Measurements from ENCODE around the gene ALLC. TPM values are rescaled to one million over a fixed set of nuclear protein-coding genes. Genes with fewer than 3 reads are reported as not detected.

Gene ALLC
- total and polyA plus RNA-seq, 10 of the 15 experiments (the other 5 are each of a cell fraction or from before 2014, with no cell fraction given): 0.05 TPM; not detected in 9

DNA sequence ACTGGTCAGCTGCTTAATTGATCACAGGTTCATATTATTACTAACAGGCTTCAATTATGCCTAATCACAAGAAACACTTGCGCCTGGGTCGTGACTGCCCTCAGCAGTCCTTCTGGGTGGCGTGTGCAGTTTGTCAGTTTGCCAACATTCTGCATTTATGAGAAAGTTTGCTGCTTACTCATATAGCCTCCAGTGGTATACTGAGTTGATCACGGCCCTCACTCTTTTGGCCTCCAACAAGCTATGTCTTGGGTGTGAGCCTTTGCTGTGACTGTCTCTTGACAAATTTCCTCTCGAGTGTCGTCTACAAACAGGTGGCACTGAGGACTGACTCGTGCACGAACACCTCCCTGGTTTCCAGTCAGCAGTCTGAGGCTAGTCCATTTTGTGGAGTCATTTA lies 72.6 kb downstream of the ALLC start:
- Histone ChIP-seq H3K4me2 (ENCODE audit: control insufficient read depth, insufficient read depth) (no peak overlapping the region), H3K79me2 (ENCODE audit: control insufficient read depth, insufficient read depth, low read length) (no peaks in the 10 kb centered on the region), H3K27me3 (replicated peaks in 1 of 2; ENCODE audit: control insufficient read depth in 2 of 2, insufficient read depth in 2 of 2, low read length in 1 of 2) (no peaks in the 10 kb centered on the region; a peak in 2 of 4 replicates), H3K4me1 (ENCODE audit: control insufficient read depth, insufficient read depth, low read length) (no peaks in the 10 kb centered on the region), H3K9ac (ENCODE audit: control insufficient read depth, insufficient read depth, low read length) (no peak overlapping the region), H2AFZ (ENCODE audit: control insufficient read depth, low read depth, low read length) (no peak overlapping the region), H3K27ac (ENCODE audit: control insufficient read depth, insufficient read depth) (no peak overlapping the region), H3K4me3 (no peak overlapping the region), H3K9me3 (replicated peaks; ENCODE audit: control insufficient read depth, insufficient read depth, low read length) (no peaks in the 10 kb centered on the region), H4K20me1 (ENCODE audit: control insufficient read depth, insufficient read depth) (no peaks in the 10 kb centered on the region), H3K36me3 (ENCODE audit: control insufficient read depth in 2 of 2, insufficient read depth in 2 of 2, low read length in 1 of 2) (no peaks in the 10 kb centered on the region)
- POLR2A ChIA-PET: no interaction called here
- RAD21 ChIA-PET (ENCODE audit: unreplicated experiment): no interaction called here
- no peak for ATAC-seq
- intact Hi-C loops (cut with micrococcal nuclease; ENCODE audit: unreplicated experiment) (no loop called here), in situ Hi-C loops (cut with MboI) (no loop called here)
- no peak for DNase-seq (ENCODE audit: low read depth, low spot score)
- CTCF ChIA-PET: interaction anchor here (3.5 to 4.5 kb wide), 2 partner anchors 50 to 96 kb away, joined by 43 to 51 read pairs; no protein-coding TSS in a partner anchor
- no TSS peak for BruUV-seq (replicated peaks)
- no peak for FAIRE-seq
- SMC1A ChIA-PET (ENCODE audit: uncharacterized antibody, unreplicated experiment): interaction anchor here (1.9 kb wide), 1 partner anchor 50 kb away, joined by 4 read pairs; no protein-coding TSS in a partner anchor
- TF ChIP-seq RB1 (IDR thresholded peaks at IDR 0.05; ENCODE audit: borderline replicate concordance) (no peak), MEF2B (IDR thresholded peaks at IDR 0.05; ENCODE audit: partially characterized antibody, poor library complexity, severe bottlenecking) (no peak), BRCA1 (IDR thresholded peaks at IDR 0.05; ENCODE audit: low read depth, low read length) (no peak)
- 22% methylated on average over 8 of the region's 8 CpGs for WGBS (ENCODE audit: insufficient coverage, insufficient replicate concordance, low lambda C conversion rate, missing lambda C conversion rate)

DNA sequence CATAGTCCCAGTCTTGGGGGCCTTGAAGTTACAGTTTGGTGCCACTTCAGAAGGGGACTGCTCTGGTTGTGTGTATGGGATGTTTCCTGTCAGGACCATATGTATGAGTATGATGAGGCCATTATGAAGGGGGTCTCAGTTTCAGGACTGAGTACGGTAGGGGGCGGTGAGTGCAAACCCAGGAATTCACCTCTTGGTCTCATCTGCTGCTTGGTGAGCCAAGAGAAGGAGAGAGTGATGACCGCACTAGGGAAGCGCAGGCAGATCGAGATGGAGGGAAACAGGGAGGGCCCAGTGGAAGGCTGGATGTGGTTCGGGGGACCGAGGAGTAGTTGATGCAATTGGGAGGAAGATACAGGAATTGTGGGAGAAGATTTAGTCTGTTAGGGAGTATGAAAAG lies 73.8 kb downstream of the ALLC start:
- no peak for ATAC-seq
- TF ChIP-seq YBX1 (IDR thresholded peaks at IDR 0.05) (no peak), ZNF207 (IDR thresholded peaks at IDR 0.05; ENCODE audit: borderline replicate concordance) (no peak), FOXK2 (IDR thresholded peaks at IDR 0.05) (no peak), NFXL1 (IDR thresholded peaks at IDR 0.05; ENCODE audit: borderline replicate concordance) (no peak), HCFC1 (IDR thresholded peaks at IDR 0.05; ENCODE audit: low read length) (no peak), NFYA (IDR thresholded peaks at IDR 0.05; ENCODE audit: borderline replicate concordance, low read depth, low read length) (no peak), JUNB (IDR thresholded peaks at IDR 0.05) (no peak), CBFB (IDR thresholded peaks at IDR 0.05; ENCODE audit: low read depth) (no peak), KLF5 (IDR thresholded peaks at IDR 0.05; ENCODE audit: partially characterized antibody) (no peak)
- TF ChIP-seq, protein P1, sequence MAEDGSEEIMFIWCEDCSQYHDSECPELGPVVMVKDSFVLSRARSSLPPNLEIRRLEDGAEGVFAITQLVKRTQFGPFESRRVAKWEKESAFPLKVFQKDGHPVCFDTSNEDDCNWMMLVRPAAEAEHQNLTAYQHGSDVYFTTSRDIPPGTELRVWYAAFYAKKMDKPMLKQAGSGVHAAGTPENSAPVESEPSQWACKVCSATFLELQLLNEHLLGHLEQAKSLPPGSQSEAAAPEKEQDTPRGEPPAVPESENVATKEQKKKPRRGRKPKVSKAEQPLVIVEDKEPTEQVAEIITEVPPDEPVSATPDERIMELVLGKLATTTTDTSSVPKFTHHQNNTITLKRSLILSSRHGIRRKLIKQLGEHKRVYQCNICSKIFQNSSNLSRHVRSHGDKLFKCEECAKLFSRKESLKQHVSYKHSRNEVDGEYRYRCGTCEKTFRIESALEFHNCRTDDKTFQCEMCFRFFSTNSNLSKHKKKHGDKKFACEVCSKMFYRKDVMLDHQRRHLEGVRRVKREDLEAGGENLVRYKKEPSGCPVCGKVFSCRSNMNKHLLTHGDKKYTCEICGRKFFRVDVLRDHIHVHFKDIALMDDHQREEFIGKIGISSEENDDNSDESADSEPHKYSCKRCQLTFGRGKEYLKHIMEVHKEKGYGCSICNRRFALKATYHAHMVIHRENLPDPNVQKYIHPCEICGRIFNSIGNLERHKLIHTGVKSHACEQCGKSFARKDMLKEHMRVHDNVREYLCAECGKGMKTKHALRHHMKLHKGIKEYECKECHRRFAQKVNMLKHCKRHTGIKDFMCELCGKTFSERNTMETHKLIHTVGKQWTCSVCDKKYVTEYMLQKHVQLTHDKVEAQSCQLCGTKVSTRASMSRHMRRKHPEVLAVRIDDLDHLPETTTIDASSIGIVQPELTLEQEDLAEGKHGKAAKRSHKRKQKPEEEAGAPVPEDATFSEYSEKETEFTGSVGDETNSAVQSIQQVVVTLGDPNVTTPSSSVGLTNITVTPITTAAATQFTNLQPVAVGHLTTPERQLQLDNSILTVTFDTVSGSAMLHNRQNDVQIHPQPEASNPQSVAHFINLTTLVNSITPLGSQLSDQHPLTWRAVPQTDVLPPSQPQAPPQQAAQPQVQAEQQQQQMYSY (CRISPR knock-in tag; IDR thresholded peaks at IDR 0.05): no peak

More for the DNA sequence above, 73.8 kb downstream of the ALLC start:
- ChIA-PET RAD21 (ENCODE audit: unreplicated experiment) (no interaction called here), CTCF (no interaction called here), SMC1A (ENCODE audit: uncharacterized antibody, unreplicated experiment) (no interaction called here), POLR2A (no interaction called here)
- Histone ChIP-seq H3K79me2 (ENCODE audit: control insufficient read depth, insufficient read depth, low read length) (no peaks in the 10 kb centered on the region), H3K4me1 (ENCODE audit: control insufficient read depth, insufficient read depth, low read length) (no peaks in the 10 kb centered on the region), H3K9ac (ENCODE audit: control insufficient read depth, insufficient read depth, low read length) (no peak overlapping the region), H3K27me3 (replicated peaks in 1 of 2; ENCODE audit: control insufficient read depth in 2 of 2, insufficient read depth in 2 of 2, low read length in 1 of 2) (no peaks in the 10 kb centered on the region; a peak in 2 of 4 replicates), H3K27ac (ENCODE audit: control insufficient read depth, insufficient read depth) (no peak overlapping the region), H2AFZ (ENCODE audit: control insufficient read depth, low read depth, low read length) (no peak overlapping the region), H3K36me3 (ENCODE audit: control insufficient read depth in 2 of 2, insufficient read depth in 2 of 2, low read length in 1 of 2) (no peaks in the 10 kb centered on the region), H3K9me3 (replicated peaks; ENCODE audit: control insufficient read depth, insufficient read depth, low read length) (no peaks in the 10 kb centered on the region), H4K20me1 (ENCODE audit: control insufficient read depth, insufficient read depth) (no peaks in the 10 kb centered on the region), H3K4me3 (no peak overlapping the region), H3K4me2 (ENCODE audit: control insufficient read depth, insufficient read depth) (no peak overlapping the region)
- in situ Hi-C loops (cut with MboI) (no loop called here), intact Hi-C loops (cut with micrococcal nuclease; ENCODE audit: unreplicated experiment) (no loop called here)
- WGBS (ENCODE audit: insufficient coverage, insufficient replicate concordance, low lambda C conversion rate, missing lambda C conversion rate): 43% methylated on average over 7 of the region's 7 CpGs
- no peak for DNase-seq (ENCODE audit: low read depth, low spot score)
- FAIRE-seq: no peak
- no TSS peak for BruUV-seq (replicated peaks)

Data from GM12878 (cell line).